ENCODE results near the gene MAPKAPK2. TPM values are rescaled to one million over a fixed set of nuclear protein-coding genes. Genes with fewer than 3 reads are reported as not detected.

Gene MAPKAPK2
- total RNA-seq, 4 donors from 2014 or later: 45.0 to 77.4 (median 55.5) TPM

- ATAC-seq: peak; percentile 47
These were observed 20.5 kb downstream of the MAPKAPK2 start for GRCh38 chr1:206705191-206705590.

GRCh38 chr1:206705726-206706297 is 21.1 kb downstream of the MAPKAPK2 start:
- ATAC-seq: peak; percentile 34
- TF ChIP-seq POLR2AphosphoS5 (IDR thresholded peaks at IDR 0.05): peak; percentile 83
- no peak for TF ChIP-seq CTCF (IDR thresholded peaks at IDR 0.05)
- peak overlapping the region in 3 of 4 donors; percentile 30 to 56 (median 47) for H3K27ac ChIP-seq
- no peak overlapping the region for H3K4me3 ChIP-seq
- H3K4me1 ChIP-seq: peaks cover 6 to 97% (median 57%) of the 10 kb centered on the region in 3 donors
- no peaks in the 10 kb centered on the region for H3K27me3 ChIP-seq
- H3K9me3 ChIP-seq: no peaks in the 10 kb centered on the region
- H3K36me3 ChIP-seq: no peaks in the 10 kb centered on the region
- 30 to 39% methylated on average over 5 to 6 of the region's 8 CpGs for WGBS, 2 donors (ENCODE audit: low coverage in 1 of 2)

More at GRCh38 chr1:206705191-206705590, 20.5 kb downstream of the MAPKAPK2 start:
- no peaks in the 10 kb centered on the region for H3K36me3 ChIP-seq
- no peak for TF ChIP-seq EP300 (IDR thresholded peaks at IDR 0.05)
- TF ChIP-seq POLR2AphosphoS5 (IDR thresholded peaks at IDR 0.05): peak; percentile 29
- no peaks in the 10 kb centered on the region for H3K9me3 ChIP-seq
- no peaks in the 10 kb centered on the region for H3K27me3 ChIP-seq
- peaks cover 8 to 99% (median 62%) of the 10 kb centered on the region in 3 donors for H3K4me1 ChIP-seq
- H3K4me3 ChIP-seq: no peak overlapping the region
- peak overlapping the region in 3 of 4 donors; percentile 30 to 56 (median 47) for H3K27ac ChIP-seq
- WGBS, 2 donors (ENCODE audit: low coverage in 1 of 2): 35 to 41% methylated on average over 3 of the region's 4 CpGs

- WGBS, 2 donors (ENCODE audit: low coverage in 1 of 2): 0 to 48% methylated on average over 3 to 4 of the region's 11 CpGs
- peak overlapping the region in 2 of 4 donors; percentile 30 to 47 for H3K27ac ChIP-seq
- H3K36me3 ChIP-seq: no peaks in the 10 kb centered on the region
- H3K27me3 ChIP-seq: no peaks in the 10 kb centered on the region
- peak; percentile 54 for ATAC-seq
- TF ChIP-seq EP300 (IDR thresholded peaks at IDR 0.05) (no peak), POLR2AphosphoS5 (IDR thresholded peaks at IDR 0.05) (peak; percentile 94)
- H3K4me3 ChIP-seq: no peak overlapping the region
- no peaks in the 10 kb centered on the region for H3K9me3 ChIP-seq
- H3K4me1 ChIP-seq: peaks cover 5 to 92% (median 53%) of the 10 kb centered on the region in 3 donors
These were observed 21.6 kb downstream of the MAPKAPK2 start for GRCh38 chr1:206706298-206706791.

GRCh38 chr1:206706806-206707366 is 22.2 kb downstream of the MAPKAPK2 start:
- H3K4me3 ChIP-seq: no peak overlapping the region

GRCh38 chr1:206708058-206708457 is 23.4 kb downstream of the MAPKAPK2 start:
- no peaks in the 10 kb centered on the region for H3K9me3 ChIP-seq
- no peak overlapping the region for H3K4me3 ChIP-seq
- WGBS, 2 donors (ENCODE audit: low coverage in 1 of 2): 76 to 83% methylated on average over 2 of the region's 2 CpGs
- TF ChIP-seq EP300 (IDR thresholded peaks at IDR 0.05) (no peak), POLR2AphosphoS5 (IDR thresholded peaks at IDR 0.05) (no peak), CTCF (IDR thresholded peaks at IDR 0.05) (no peak), POLR2A (IDR thresholded peaks at IDR 0.05) (no peak)
- no peak for ATAC-seq
- peaks cover 5 to 87% (median 50%) of the 10 kb centered on the region in 3 donors for H3K4me1 ChIP-seq
- no peaks in the 10 kb centered on the region for H3K27me3 ChIP-seq
- no peak overlapping the region for H3K27ac ChIP-seq
- H3K36me3 ChIP-seq: no peaks in the 10 kb centered on the region

More at GRCh38 chr1:206706806-206707366, 22.2 kb downstream of the MAPKAPK2 start:
- Histone ChIP-seq H3K36me3 (no peaks in the 10 kb centered on the region), H3K9me3 (no peaks in the 10 kb centered on the region), H3K27ac (peak overlapping the region in 2 of 4 donors; percentile 30 to 47), H3K27me3 (no peaks in the 10 kb centered on the region), H3K4me1 (peaks cover 5 to 89% (median 53%) of the 10 kb centered on the region in 3 donors)
- ATAC-seq: no peak
- TF ChIP-seq EP300 (IDR thresholded peaks at IDR 0.05) (no peak), CTCF (IDR thresholded peaks at IDR 0.05) (no peak), POLR2AphosphoS5 (IDR thresholded peaks at IDR 0.05) (no peak), POLR2A (IDR thresholded peaks at IDR 0.05) (no peak)
- WGBS, 2 donors (ENCODE audit: low coverage in 1 of 2): 17 to 61% methylated on average over 1 to 5 of the region's 8 CpGs

GRCh38 chr1:206708882-206709281 is 24.2 kb downstream of the MAPKAPK2 start:
- ATAC-seq: no peak
- no peaks in the 10 kb centered on the region for H3K36me3 ChIP-seq
- WGBS, 2 donors (ENCODE audit: low coverage in 1 of 2): 60 to 81% methylated on average over 1 to 2 of the region's 2 CpGs
- peaks cover 10 to 87% (median 57%) of the 10 kb centered on the region in 3 donors for H3K4me1 ChIP-seq
- TF ChIP-seq CTCF (IDR thresholded peaks at IDR 0.05) (no peak), POLR2A (IDR thresholded peaks at IDR 0.05) (no peak), EP300 (IDR thresholded peaks at IDR 0.05) (no peak), POLR2AphosphoS5 (IDR thresholded peaks at IDR 0.05) (no peak)
- no peaks in the 10 kb centered on the region for H3K9me3 ChIP-seq
- H3K4me3 ChIP-seq: no peak overlapping the region
- no peaks in the 10 kb centered on the region for H3K27me3 ChIP-seq
- no peak overlapping the region for H3K27ac ChIP-seq
